Measurements from ENCODE around the gene RNF123. TPM values are rescaled to one million over a fixed set of nuclear protein-coding genes. Genes with fewer than 3 reads are reported as not detected.
"Not testable (repeated sequence)": the region's sequence is repeated elsewhere in the genome, so short reads cannot be mapped to it uniquely, and the experiment has no call there.

Gene RNF123
- polyA plus RNA-seq, 10 donors = 28.4 to 45.3 (median 41.6) TPM

GRCh38 chr3:49747792-49748480 lies 58.6 kb downstream of the RNF123 start:
- no peak for DNase-seq

GRCh38 chr3:49748874-49749273 lies 59.5 kb downstream of the RNF123 start:
- DNase-seq = not testable (repeated sequence)

- no peak for DNase-seq
Measured at GRCh38 chr3:49750056-49750455, 60.7 kb downstream of the RNF123 start.

- no peak for DNase-seq
Measured at GRCh38 chr3:49751501-49751900, 62.1 kb downstream of the RNF123 start.

GRCh38 chr3:49754536-49754935 lies 65.2 kb downstream of the RNF123 start:
- DNase-seq = no peak

- DNase-seq = no peak
Measured at GRCh38 chr3:49756036-49756435, 66.7 kb downstream of the RNF123 start.

GRCh38 chr3:49757197-49757596 lies 67.8 kb downstream of the RNF123 start:
- DNase-seq = no peak

- DNase-seq = no peak
Measured at GRCh38 chr3:49759226-49759625, 69.9 kb downstream of the RNF123 start.

- no peak for DNase-seq
Measured at GRCh38 chr3:49761661-49762060, 72.3 kb downstream of the RNF123 start.

GRCh38 chr3:49763981-49764380 lies 74.6 kb downstream of the RNF123 start:
- no peak for DNase-seq

GRCh38 chr3:49769286-49769915 lies 80.0 kb downstream of the RNF123 start:
- no peak for DNase-seq

- DNase-seq = no peak
Measured at GRCh38 chr3:49769926-49770325, 80.6 kb downstream of the RNF123 start.

Other genes with a start within 250 kb of the RNF123 start
- gene DAG1, start 219.3 kb upstream of the RNF123 start, polyA plus RNA-seq (ENCODE audit: insufficient read length in 10 of 10) = 100 to 1,000 TPM; 155 to 247 (median 209) TPM
- gene BSN, start 135.1 kb upstream of the RNF123 start, polyA plus RNA-seq (ENCODE audit: insufficient read length in 10 of 10) = 1 to 10 TPM in 3 of 10 donors, under 1 TPM in 7; 0.63 to 1.2 (median 0.91) TPM
- 10 to 100 TPM; 55.5 to 64.8 (median 59.7) TPM for gene APEH, start 15.2 kb upstream of the RNF123 start, polyA plus RNA-seq (ENCODE audit: insufficient read length in 10 of 10)
- 10 to 100 TPM in 3 of 10 donors, 1 to 10 TPM in 7; 5.0 to 14.2 (median 8.1) TPM for gene MST1, start 83 bp upstream of the RNF123 start, polyA plus RNA-seq (ENCODE audit: insufficient read length in 10 of 10)
- gene AMIGO3, start 30.1 kb downstream of the RNF123 start, polyA plus RNA-seq (ENCODE audit: insufficient read length in 10 of 10) = 1 to 10 TPM; 1.3 to 3.8 (median 2.0) TPM
- 10 to 100 TPM in 7 of 10 donors, 1 to 10 TPM in 3; 8.3 to 15.3 (median 12.0) TPM for gene GMPPB, start 34.4 kb downstream of the RNF123 start, polyA plus RNA-seq (ENCODE audit: insufficient read length in 10 of 10)
- gene IP6K1, start 97.0 kb downstream of the RNF123 start, polyA plus RNA-seq (ENCODE audit: insufficient read length in 10 of 10) = 10 to 100 TPM; 19.5 to 31.5 (median 23.3) TPM
- under 1 TPM in 4 of 10 donors, not detected in 6; 0.10 to 0.45 (median 0.19) TPM for gene CDHR4, start 110.3 kb downstream of the RNF123 start, polyA plus RNA-seq (ENCODE audit: insufficient read length in 10 of 10)
- gene INKA1, start 113.7 kb downstream of the RNF123 start, polyA plus RNA-seq (ENCODE audit: insufficient read length in 10 of 10) = 10 to 100 TPM in 3 of 10 donors, 1 to 10 TPM in 7; 4.3 to 18.7 (median 7.8) TPM
- 10 to 100 TPM; 14.2 to 29.2 (median 22.1) TPM for gene UBA7, start 124.4 kb downstream of the RNF123 start, polyA plus RNA-seq (ENCODE audit: insufficient read length in 10 of 10)
- gene TRAIP, start 167.0 kb downstream of the RNF123 start, polyA plus RNA-seq (ENCODE audit: insufficient read length in 10 of 10) = 1 to 10 TPM; 3.3 to 6.2 (median 4.8) TPM
- under 1 TPM; 0.13 to 0.92 (median 0.30) TPM for gene CAMKV, start 180.3 kb downstream of the RNF123 start, polyA plus RNA-seq (ENCODE audit: insufficient read length in 10 of 10)
- 1 to 10 TPM; 1.3 to 6.1 (median 2.0) TPM for gene MST1R, start 214.3 kb downstream of the RNF123 start, polyA plus RNA-seq (ENCODE audit: insufficient read length in 10 of 10)
- 1 to 10 TPM; 4.9 to 8.3 (median 6.3) TPM for gene MON1A, start 240.3 kb downstream of the RNF123 start, polyA plus RNA-seq (ENCODE audit: insufficient read length in 10 of 10)